Fibroblast of the aortic adventitia (primary cell): Measurements from ENCODE around the gene MMP17. TPM values are rescaled to one million over a fixed set of nuclear protein-coding genes. Genes with fewer than 3 reads are reported as not detected.

Experiments used
- DNase-seq: peaks from one replicate; pipeline ENCODE4 v3.0.0-alpha.2; 2010; ENCODE audit warnings: low read depth
- H3K4me3 ChIP-seq: 2 replicates; pipeline ENCODE4 v1.5.1; 2011; ENCODE audit warnings: low read depth, mild to moderate bottlenecking, control low read depth, low read length, moderate library complexity
- CTCF ChIP-seq: IDR thresholded peaks from 2 replicates; pipeline ENCODE4 v1.5.1; 2011; ENCODE audit warnings: mild to moderate bottlenecking, low read length, control low read depth, inconsistent platforms; ENCODE audit not compliant: insufficient read depth
- total RNA-seq: library from RNA; depleted of rRNA; stranded (reverse); fragments of >200 nt; gene quantifications from 2 replicates; pipeline ENCODE4 v1.2.3, GENCODE V29; 2012; ENCODE audit warnings: low replicate concordance

Gene MMP17
- total RNA-seq, 1 donor = 5.6 TPM

DNA sequence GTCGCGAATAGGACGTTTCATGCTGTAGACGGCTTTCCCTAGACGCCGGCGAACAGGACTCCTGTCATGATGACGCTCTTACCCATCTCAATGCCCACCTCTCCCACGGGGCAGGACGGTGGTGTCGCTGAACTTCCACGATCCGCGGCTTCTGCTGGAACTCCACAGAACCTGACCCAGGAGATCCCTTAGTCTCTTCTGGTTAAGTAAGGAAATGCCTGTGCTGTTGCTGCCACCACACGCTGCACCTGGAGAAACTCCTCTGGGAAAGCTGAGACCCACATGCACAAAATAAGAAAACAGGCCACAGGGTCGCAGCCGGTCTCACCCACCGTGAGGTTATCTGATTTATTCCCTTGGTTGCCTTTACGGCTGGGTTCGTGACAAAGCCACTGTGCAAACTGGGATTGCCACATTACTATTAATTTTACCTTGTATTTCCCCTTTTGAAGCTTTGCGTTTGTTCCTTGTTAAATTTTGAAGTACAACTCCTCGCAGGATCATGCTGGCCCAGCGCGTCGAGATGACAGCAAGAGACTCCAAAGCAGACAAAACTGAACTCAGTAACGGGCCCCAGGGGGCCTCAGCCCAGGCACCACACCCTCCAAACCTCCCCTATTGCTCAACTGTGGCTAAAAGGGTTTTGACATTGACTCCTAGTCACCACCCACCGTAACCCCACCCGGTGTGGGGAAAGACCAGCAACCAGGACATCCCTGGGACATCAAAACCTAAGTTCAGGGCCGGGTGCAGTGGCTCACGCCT lies 9.2 kb upstream of the MMP17 start:
- no peak for TF ChIP-seq CTCF
- H3K4me3 ChIP-seq = no peak overlapping the region
- DNase-seq = peak; percentile 7

- DNase-seq = no peak
- TF ChIP-seq CTCF = no peak
- H3K4me3 ChIP-seq = no peak overlapping the region
These were observed 3.7 kb upstream of the MMP17 start for GRCh38 chr12:131824450-131824849.

GRCh38 chr12:131825146-131825892 lies 2.9 kb upstream of the MMP17 start:
- peak; percentile 68 for DNase-seq
- H3K4me3 ChIP-seq = peak overlapping the region; percentile 33
- TF ChIP-seq CTCF = no peak

DNA sequence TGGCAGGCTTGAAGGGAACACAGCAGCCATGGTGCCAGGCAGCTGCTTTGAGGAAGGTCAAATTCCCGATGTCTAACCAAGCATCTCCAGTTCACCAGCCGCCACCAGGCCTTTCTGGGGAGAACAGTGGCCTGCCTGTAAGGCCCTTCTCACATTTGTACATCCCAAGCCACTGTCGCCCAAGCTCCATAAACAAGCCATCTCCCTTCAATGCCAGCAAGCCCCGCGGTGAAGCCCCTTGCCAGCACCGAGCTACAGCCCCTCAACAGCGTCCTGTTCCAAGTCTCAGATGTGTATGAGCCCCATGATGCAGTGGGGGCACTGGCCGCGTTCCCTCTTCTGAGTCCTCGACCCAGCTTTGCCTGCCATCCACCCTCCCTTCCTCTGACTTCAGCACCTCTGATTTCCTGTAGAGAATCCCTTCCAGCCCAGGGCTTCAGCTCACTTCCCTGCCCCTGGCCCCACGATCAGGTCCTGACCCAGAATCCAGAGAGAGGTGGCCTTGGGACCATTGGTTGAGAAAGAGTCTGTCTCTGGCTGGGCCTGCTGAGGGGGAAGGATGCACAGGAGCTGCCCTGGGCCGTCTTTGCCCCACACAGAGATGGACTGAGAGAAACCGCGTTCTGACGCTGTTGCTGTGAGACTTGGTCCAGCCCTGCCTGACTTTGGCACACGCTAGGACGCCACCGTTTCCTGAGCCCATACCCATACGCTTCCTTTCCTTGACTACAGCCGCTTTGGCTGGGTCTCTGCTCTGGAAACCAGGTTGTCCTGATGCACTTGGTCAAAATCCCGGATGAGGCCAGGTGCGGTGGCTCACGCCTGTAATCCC lies 1.9 kb upstream of the MMP17 start:
- no peak overlapping the region for H3K4me3 ChIP-seq
- TF ChIP-seq CTCF = no peak
- DNase-seq = no peak

DNA sequence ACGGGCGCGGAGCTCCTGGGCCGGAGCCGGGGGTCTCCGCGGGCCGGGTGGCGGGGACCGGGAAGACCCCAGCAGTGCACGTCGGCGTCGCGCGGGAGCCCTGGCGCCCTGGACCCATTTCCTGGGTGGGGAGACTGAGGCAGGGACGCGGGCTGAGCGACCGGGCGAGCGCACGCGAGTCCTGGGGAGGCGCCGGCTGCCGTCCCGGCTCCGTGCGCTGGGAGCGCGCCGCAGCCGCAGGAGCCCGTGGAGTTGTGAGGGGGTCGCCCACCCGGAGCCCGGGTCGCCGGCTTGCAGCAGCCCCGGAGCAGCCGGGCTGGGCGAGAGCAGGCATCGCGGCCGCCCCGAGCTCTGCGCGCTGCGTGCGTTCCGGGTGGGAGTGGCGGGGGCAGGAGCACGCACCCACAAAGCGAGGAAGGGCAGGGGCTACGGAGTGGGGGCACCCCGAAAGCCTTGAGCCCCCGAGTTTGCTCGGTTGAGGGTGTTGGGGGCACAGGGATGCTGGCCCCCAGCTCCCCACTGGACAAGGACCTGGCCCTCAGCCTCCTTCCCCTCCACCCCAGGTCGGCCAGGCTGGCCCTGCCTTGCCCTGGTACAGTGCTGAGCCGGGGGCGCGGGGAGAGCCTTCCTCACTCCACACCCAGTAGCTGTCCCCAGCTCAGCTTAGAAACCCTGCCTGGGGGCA lies 620 bp downstream of the MMP17 start:
- no peak for TF ChIP-seq CTCF
- H3K4me3 ChIP-seq = peak overlapping the region; percentile 74
- no peak for DNase-seq

GRCh38 chr12:131829356-131829747 lies 1.2 kb downstream of the MMP17 start:
- peak overlapping the region; percentile 74 for H3K4me3 ChIP-seq
- peak; percentile 18 for DNase-seq
- TF ChIP-seq CTCF = no peak
